Activated CD4-positive, CD25-positive, alpha-beta regulatory T cell (primary cell): ENCODE results near the gene AKIRIN1.
"Not testable (repeated sequence)": the region's sequence is repeated elsewhere in the genome, so short reads cannot be mapped to it uniquely, and the experiment has no call there.

ENCODE experiments used
- DNase-seq, 4 experiments: peaks; one replicate each; lab custom pipeline; 2025; lab: John Stamatoyannopoulos, UW

The AKIRIN1 gene

DNA sequence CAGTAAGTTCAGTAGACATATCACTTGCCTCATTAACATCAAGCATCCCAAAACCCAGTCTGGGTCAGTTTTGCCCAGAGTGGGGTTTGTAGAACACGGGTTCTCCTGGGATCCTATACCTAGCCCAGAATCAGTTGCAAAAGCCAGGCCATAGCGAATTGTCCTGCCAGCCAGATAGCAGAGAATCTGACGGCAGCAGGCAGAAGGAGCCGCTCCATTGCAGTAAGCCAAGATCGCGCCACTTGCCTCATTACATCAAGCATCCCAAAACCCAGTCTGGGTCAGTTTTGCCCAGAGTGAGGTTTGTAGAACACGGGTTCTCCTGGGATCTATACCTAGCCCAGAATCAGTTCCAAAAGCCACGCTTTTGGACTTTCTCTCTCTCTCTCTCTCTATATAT, 54.2 kb downstream of the AKIRIN1 start:
- DNase-seq, result no peak

DNA sequence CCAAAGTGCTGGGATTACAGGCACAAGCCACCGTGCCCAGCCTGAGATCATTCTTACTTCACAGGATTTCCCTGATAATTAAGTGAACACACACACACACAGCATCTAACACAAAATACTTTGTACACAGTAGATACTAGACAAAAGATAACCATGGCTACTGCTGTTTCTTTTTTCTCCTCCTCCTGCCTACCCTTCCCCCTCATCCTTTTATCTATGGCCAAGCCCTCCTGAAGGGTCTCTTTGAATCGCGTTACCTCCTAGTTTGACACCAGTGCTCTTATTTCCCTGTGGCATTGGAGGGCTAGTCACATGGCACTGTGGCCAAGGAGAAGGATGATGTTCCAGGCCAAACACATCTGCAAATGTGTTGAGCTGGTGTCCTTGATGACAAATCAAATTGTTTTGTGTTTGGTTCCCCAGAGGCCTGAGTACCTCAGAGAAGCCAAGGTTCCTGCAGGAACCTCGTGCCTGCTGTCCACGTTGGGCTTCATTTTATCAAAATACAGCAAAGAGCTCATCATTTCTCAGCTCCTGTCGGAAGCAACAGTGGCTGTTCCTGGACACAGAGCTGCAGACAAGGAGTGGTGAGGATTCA, 55.6 kb downstream of the AKIRIN1 start:
- no peak for DNase-seq

DNA sequence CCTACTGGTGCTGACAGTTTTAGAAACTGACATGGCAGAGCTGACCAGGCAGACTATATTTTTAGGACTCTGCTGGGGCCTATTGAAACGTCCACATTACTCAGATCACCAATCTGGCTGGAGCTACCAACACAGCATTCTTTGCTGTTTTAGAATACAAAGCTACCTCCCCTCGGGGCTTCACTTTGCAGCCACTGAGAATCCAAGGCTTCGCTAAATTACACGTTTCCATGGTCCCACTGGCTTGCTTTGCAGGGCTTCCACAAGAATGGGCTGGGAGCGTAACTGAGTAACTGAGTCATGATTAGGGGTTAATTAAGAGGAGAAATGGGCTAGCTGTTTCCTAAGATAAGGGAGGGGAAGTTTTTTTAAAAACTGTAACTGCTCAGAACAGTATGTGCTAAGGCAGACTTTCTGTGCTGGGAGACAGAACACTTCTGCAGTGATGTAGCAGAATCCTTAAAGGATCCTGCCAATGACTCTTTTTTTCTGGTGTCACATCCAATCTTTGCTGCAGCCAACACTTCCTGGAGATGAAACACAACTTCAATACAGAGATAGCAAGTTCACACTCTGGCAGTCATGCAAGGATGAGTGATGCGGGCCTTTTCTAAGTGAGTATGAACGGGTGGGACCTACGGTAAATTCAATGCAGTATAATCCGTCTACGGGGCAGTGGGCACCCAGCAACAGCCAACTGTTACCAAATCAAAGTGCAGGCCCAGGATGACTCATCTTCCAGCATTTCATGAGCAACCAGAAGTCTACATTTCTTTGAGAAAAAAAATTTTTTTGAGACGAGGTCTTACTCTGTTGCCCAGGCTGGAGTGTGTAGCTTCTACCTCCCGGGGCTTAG, 56.5 kb downstream of the AKIRIN1 start:
- no peak for DNase-seq

DNA sequence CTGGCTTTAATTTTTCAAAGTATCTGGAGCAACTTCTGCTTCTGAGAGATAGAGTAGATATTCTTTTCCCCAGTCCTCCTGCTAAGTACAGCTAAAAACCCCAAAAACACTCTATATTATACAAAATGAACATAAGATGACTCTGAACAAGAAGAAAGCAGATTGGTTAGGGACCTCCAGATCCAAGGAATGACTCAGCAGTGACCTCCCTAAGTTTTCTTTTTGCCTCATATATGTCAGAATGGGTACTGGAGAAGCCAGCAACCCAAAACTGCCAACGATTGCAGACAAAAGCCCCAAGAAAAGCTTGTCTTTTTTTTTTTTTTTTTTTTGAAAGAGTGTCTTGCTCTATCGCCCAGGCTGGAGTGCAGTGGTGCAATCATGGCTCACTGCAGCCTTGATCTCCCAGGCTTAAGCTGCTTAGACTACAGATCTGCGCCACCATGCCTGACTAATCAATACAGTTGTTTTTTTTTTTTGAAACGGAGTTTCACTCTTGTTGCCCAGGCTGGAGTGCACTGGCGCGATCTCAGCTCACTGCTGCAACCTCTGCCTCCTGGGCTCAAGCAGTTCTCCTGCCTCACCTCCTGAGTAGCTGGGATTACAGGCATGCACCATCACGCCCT, 57.8 kb downstream of the AKIRIN1 start:
- no peak for DNase-seq

DNA sequence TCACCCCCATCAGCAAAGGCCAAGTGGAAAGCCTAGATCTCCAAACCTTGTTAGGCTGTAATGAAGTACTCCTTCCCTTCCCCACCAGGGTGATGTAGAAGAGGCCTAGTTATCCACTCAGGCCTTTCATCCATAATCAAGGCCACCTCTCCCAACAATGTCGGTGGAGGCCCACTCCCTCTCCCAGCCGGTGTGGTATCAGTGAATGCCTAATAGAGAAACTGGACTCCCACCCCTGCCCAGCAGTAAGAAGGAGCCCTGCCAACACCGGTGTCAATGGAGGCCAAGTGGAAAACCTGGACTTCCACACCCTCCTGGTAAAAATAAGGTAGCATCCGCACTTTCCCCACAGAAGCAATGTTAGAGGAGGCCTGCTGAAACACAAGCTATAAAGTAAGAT, 58.9 kb downstream of the AKIRIN1 start:
- no peak for DNase-seq

DNA sequence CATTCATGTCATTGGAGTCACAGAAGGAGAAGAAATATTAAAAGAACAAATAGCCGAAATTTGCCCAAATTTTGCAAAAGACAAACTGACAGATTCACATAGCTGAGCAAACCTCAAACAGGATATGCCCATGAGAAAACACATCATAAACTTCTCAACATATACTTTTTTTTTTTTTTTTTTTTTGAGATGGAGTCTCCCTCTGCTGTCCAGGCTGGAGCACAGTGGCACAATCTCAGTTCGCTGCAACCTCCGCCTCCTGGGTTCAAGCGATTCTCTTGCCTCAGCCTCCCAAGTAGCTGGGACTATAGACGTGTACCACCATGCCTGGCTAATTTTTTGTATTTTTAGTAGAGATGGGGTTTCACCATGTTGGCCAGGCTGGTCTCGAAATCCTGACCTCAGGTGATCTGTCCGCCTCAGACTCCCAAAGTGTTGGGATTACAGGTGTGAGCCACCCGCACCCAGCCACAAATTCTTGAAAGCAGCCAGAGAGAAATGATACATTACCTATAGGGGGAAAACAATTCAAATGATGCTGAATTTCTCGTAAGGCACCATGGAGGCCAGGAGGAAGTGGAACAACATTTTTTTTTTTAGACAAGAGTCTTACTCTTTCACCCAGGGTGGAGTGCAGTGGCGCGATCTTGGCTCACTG, 60.2 kb downstream of the AKIRIN1 start:
- DNase-seq, result not testable (repeated sequence)

DNA sequence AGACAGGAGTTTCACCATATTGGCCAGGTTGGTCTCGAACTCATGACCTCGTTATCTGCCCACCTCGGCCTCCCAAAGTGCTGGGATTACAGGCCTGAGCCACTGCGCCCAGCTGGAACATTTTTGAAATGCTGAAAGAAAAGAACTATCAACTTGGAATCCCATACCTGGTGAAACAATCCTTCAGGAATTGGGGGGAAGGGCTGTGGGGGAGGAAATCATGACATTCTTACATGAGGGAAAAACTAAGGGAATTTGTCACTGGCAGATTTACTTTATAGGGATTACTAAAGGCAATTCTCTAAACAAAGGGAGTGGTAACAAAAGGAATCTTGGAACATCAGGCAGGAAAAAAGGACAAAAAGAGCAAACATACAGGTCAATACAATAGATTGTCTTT, 60.9 kb downstream of the AKIRIN1 start:
- no peak for DNase-seq

DNA sequence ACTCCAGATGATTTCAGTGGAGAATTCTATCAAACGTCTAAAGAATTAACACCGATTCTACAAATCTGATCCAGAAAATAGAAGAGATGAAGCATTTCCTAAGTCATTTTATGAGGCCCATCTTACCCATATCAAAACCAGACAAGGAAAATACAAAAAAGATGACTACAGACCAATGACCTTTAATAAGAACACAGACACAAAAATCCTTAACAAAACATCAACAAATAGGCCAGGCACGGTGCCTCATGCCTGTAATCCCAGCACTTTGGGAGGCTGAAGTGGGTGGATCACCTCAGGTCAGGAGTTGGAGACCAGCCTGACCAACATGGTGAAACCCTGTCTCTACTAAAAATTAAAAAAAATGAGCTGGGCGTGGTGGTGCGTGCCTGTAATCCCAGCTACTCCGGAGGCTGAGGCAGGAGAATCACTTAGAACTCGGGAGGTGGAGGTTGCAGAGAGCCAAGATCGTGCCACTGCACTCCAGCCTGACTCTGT, 64.2 kb downstream of the AKIRIN1 start:
- DNase-seq, result not testable (repeated sequence)
